Stimulated activated effector memory CD8-positive, alpha-beta T cell treated with anti-CD3 and anti-CD28 coated beads, Interleukin-12 subunit alpha, Interleukin-12 subunit beta, amount 100 ng/mL, for 72 hours (primary cell): ENCODE results near the gene APLP2.
"Not testable (repeated sequence)": the region's sequence is repeated elsewhere in the genome, so short reads cannot be mapped to it uniquely, and the experiment has no call there.

Experiments used
- ATAC-seq: fragments of 150-1000 bp; cut with Tn5 transposase; 2 replicates; pipeline ENCODE4 v1.10.0; 2021
- DNase-seq, 2 donors: peaks; one replicate each; pipeline ENCODE4 v3.0.0; 2021 to 2022; ENCODE audit warnings: low spot score in 2 of 2
- H3K27ac Mint-ChIP-seq: one replicate; pipeline ENCODE4 v1.8.0; 2022; ENCODE audit warnings: mild to moderate bottlenecking, mixed read lengths
- H3K36me3 Mint-ChIP-seq: one replicate; pipeline ENCODE4 v1.8.0; 2022; ENCODE audit warnings: mild to moderate bottlenecking, mixed read lengths
- H3K4me1 Mint-ChIP-seq: one replicate; pipeline ENCODE4 v1.8.0; 2022; ENCODE audit warnings: mixed read lengths
- H3K4me3 Mint-ChIP-seq: one replicate; pipeline ENCODE4 v1.8.0; 2022; ENCODE audit warnings: mild to moderate bottlenecking, mixed read lengths
- H3K9me3 Mint-ChIP-seq: one replicate; pipeline ENCODE4 v1.8.0; 2022; ENCODE audit warnings: mixed read lengths

The APLP2 gene

DNA sequence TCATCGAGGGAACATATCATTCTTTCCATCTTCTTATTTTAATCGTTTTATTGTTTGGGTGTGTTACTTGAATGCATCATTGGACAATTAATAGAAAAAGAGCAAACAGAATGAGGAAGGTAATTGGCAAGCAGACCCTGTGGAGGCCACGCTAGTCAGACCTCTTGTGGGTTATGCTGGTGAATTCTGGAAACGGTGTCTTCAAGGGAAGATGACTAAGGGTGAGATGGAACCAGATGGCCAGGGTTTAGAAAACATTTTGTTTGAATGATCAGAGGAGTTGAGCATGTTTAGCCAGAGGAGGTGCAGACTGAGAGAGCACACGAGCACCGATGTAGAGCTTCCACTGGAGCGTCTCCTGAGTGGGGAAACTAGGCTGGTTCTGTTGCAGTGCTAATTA is 98.4 kb downstream of the APLP2 start:
- H3K9me3 Mint-ChIP-seq = no peaks in the 10 kb centered on the region
- H3K4me1 Mint-ChIP-seq = no peaks in the 10 kb centered on the region
- DNase-seq (no peak), ATAC-seq (no peak)
- no peaks in the 10 kb centered on the region for H3K36me3 Mint-ChIP-seq
- H3K27ac Mint-ChIP-seq = no peak overlapping the region
- H3K4me3 Mint-ChIP-seq = no peak overlapping the region

DNA sequence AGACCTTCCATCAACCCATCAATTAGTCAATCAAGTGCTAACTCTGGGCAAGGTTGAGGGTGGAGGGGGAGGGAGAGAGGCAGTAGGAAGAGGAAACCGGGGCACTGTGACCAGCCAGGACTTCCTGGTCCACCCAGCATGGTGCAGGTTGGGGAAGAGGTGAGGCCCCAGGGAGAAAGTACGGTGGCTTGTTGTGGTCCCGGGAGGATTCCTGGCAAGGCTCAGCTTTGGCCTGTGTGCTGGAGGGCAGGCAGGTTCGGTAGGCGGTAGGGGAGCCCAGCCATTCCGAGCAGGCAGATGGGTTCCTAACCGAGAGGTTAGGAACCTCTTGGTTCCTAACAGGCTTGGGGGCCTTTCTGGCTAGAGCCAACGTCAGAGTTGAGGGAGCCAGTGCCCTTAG is 100.7 kb downstream of the APLP2 start:
- Mint-ChIP-seq H3K27ac (no peak overlapping the region), H3K4me3 (no peak overlapping the region), H3K36me3 (no peaks in the 10 kb centered on the region), H3K4me1 (no peaks in the 10 kb centered on the region), H3K9me3 (peaks cover 4% of the 10 kb centered on the region)
- no peak for ATAC-seq
- no peak for DNase-seq

- Mint-ChIP-seq H3K4me3 (no peak overlapping the region), H3K9me3 (peaks cover 4% of the 10 kb centered on the region), H3K27ac (no peak overlapping the region), H3K36me3 (no peaks in the 10 kb centered on the region), H3K4me1 (no peaks in the 10 kb centered on the region)
- ATAC-seq = no peak
- DNase-seq = no peak
Observed at GRCh38 chr11:130171534-130171933, 101.8 kb downstream of the APLP2 start.

- not testable (repeated sequence) for ATAC-seq, H3K4me1 Mint-ChIP-seq, H3K36me3 Mint-ChIP-seq, DNase-seq, H3K27ac Mint-ChIP-seq, H3K9me3 Mint-ChIP-seq, H3K4me3 Mint-ChIP-seq
Observed at GRCh38 chr11:130172001-130172400, 102.3 kb downstream of the APLP2 start.

DNA sequence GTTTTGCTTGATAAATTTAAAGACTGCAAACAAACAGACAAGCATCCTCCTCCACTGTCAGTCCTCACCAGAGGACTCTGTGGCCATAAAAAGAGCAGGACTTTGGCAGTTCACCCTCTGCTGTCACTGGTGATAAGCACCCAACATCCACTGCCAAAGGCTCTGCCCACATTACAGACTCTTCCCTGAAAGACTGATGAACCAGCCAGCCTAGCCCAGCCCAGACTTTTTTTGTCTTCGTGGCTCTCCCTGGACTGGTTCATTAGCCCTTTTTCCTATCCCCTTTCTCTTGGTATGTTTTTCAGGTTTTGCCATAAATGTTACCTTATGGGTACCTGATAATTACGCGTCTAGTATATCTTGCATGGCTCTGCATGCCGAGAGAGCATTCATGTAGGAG is 104.9 kb downstream of the APLP2 start:
- Mint-ChIP-seq H3K4me3 (no peak overlapping the region), H3K36me3 (no peaks in the 10 kb centered on the region), H3K27ac (no peak overlapping the region), H3K4me1 (no peaks in the 10 kb centered on the region), H3K9me3 (peaks cover 4% of the 10 kb centered on the region)
- ATAC-seq (no peak), DNase-seq (no peak)

DNA sequence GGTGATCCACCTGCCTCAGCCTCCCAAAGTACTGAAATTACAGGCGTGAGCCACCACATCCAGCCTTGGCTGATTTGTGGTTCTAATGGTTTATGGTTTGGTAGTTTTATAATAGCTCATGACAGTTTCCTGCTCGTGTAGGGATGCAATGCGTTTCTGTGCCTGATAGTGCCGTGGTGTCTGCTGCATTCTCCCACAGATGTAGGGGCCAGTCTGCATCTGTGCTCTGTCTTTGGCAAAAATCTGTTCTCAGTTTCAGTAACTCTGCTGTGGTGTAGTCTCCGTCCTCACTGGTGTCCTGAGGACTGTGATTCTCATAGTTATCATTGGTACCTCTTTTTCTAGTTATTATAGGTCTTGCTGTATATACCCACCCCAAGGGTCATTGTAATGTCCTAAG is 106.2 kb downstream of the APLP2 start:
- DNase-seq (no peak), ATAC-seq (no peak)
- no peak overlapping the region for H3K4me3 Mint-ChIP-seq
- peaks cover 4% of the 10 kb centered on the region for H3K9me3 Mint-ChIP-seq
- H3K27ac Mint-ChIP-seq = no peak overlapping the region
- H3K4me1 Mint-ChIP-seq = no peaks in the 10 kb centered on the region
- no peaks in the 10 kb centered on the region for H3K36me3 Mint-ChIP-seq

DNA sequence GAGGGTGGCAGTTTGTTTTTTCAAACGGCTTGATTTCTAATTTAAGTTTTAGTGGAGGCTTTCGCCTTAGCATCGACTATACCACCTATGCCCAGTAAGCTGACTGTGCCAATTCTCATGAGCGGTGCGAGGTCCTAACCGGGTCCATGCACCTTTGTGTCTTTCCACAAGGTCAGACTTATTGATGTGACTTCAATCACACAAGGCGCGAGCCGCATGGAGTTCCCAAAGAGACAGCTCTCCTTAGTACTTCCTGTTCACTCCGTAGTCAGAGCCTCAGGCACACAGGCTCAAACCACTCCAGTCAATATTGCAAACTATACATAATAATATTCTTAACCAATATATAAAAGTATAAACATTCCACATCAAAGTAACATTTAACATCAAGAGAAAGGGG is 108.1 kb downstream of the APLP2 start:
- no peaks in the 10 kb centered on the region for H3K4me1 Mint-ChIP-seq

DNA sequence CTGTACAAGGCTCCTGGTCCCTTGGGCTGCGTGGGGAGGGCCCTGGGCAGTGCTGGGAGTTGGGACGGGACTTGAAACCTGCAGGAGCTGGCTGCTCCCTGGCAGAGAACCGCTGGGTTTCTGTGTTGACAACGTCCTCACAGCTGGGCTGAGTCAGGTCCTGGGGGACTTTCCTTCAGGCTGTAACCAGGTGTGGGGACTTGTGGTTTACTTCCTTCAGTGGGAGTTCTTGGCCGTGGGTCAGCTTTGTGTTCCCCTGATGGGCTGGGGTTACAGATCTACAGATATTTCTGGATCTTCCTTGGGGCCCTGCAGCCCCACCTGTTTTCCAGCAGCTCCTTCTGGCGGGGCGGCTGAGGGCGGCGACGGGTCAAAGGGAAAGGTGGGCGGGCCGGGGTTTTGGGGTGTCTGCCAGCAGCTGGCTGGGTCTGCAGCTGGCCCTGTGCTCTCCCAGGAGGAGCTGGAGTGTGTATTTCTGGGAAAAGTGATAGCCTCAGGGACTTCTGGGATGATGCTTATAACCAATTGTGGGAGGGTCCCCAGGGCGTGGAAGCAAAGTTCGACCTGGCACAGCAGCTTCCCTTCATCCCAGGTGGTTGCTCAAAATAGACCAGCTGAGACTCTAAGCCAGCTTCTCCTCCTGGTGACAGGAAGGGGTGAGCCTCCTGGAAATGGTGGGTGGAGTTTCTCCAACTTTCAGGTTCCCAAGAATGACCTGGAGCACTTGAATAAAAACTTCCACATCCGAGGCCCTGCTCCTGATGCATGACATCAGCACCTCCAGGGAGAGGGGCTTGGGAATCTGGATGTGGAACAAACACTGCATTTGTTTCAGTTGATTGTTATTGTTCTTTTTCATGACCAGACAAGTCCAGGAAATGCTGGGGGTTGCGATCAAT is 109.0 kb downstream of the APLP2 start:
- H3K4me3 Mint-ChIP-seq = no peak overlapping the region
- ATAC-seq = no peak

More for the DNA sequence above, 108.1 kb downstream of the APLP2 start:
- Mint-ChIP-seq H3K27ac (no peak overlapping the region), H3K4me3 (no peak overlapping the region), H3K9me3 (peaks cover 4% of the 10 kb centered on the region), H3K36me3 (no peaks in the 10 kb centered on the region)
- ATAC-seq (no peak), DNase-seq (no peak)

DNA sequence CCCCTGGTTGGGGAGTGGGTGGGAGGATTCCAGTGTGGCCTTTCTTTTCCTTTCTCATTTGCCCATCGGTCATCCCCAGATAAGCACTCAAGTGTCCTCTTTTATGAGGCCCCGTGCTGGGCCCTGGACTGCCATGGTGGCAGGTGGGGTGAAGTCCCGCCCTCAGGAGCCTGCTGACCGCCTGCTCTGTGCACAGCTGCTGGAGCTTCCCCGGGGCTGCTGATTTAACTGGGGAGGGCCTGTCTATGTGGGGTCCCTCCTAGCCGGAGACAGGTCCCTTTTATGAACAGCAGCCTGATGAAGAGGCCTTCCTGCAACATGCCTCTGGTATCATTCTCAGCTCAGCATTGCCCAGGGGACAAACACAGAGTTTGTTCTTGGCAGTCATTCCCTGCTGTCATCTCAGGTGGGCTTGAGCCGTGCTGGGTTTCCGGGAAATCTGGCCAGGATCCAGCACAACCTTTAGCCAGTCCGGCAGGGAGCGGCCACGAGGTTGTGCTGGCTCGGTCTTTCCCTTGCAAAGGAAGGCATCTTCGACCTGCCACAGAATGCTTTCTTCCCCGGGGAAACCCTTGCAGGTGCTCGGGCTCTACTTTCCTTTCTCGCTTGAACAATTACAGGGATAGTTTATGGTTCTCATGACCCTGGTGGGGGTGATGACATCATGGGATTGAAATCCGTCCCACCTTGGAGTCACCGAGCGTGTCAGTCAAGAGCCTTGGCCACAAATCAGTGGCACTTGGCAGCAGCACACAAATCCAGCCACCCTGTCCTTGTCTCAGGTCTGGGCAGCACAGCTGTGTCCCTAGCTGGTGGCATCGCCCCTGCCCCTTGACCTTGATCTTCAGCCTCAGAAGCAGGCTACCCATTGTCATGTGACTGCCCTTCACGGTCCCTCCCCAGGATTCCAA is 110.0 kb downstream of the APLP2 start:
- H3K9me3 Mint-ChIP-seq = peaks cover 3% of the 10 kb centered on the region
- DNase-seq (no peak), ATAC-seq (no peak)
- no peaks in the 10 kb centered on the region for H3K4me1 Mint-ChIP-seq
- H3K27ac Mint-ChIP-seq = no peak overlapping the region
- no peaks in the 10 kb centered on the region for H3K36me3 Mint-ChIP-seq
- no peak overlapping the region for H3K4me3 Mint-ChIP-seq

More for the DNA sequence above, 109.0 kb downstream of the APLP2 start:
- DNase-seq = no peak
- Mint-ChIP-seq H3K27ac (no peak overlapping the region), H3K36me3 (no peaks in the 10 kb centered on the region), H3K4me1 (no peaks in the 10 kb centered on the region), H3K9me3 (peaks cover 4% of the 10 kb centered on the region)

DNA sequence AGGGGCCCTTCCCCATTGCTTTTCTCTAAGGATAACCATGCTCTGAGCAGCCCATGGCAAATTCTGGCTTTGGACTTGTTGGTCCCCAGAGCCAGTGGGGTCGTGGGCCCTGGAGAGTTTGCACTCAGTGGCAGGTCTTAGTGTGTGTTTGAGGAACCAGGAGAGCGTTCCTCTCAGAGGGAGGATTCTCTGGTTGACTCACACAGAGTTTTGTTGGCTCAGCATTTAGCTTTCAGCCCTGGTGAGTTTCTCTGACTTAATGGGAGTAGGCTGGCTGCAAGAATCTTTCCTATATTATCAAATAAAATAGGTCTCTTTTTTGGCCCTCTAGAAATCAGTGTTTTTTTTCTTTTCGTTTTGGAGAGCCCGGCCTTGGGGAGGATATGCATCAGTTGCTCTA is 110.8 kb downstream of the APLP2 start:
- Mint-ChIP-seq H3K4me3 (no peak overlapping the region), H3K9me3 (no peaks in the 10 kb centered on the region), H3K27ac (no peak overlapping the region), H3K36me3 (no peaks in the 10 kb centered on the region), H3K4me1 (no peaks in the 10 kb centered on the region)
- peak; percentile 43 for ATAC-seq
- no peak for DNase-seq

- Mint-ChIP-seq H3K36me3 (no peaks in the 10 kb centered on the region), H3K4me1 (no peaks in the 10 kb centered on the region), H3K4me3 (no peak overlapping the region), H3K9me3 (no peaks in the 10 kb centered on the region), H3K27ac (no peak overlapping the region)
- no peak for DNase-seq
- no peak for ATAC-seq
Observed at GRCh38 chr11:130180896-130181294, 111.2 kb downstream of the APLP2 start.

GRCh38 chr11:130181295-130182272 is 111.9 kb downstream of the APLP2 start:
- no peak overlapping the region for H3K4me3 Mint-ChIP-seq
- H3K36me3 Mint-ChIP-seq = no peaks in the 10 kb centered on the region
- no peaks in the 10 kb centered on the region for H3K4me1 Mint-ChIP-seq
- no peak overlapping the region for H3K27ac Mint-ChIP-seq
- ATAC-seq (no peak), DNase-seq (no peak)
- H3K9me3 Mint-ChIP-seq = no peaks in the 10 kb centered on the region

DNA sequence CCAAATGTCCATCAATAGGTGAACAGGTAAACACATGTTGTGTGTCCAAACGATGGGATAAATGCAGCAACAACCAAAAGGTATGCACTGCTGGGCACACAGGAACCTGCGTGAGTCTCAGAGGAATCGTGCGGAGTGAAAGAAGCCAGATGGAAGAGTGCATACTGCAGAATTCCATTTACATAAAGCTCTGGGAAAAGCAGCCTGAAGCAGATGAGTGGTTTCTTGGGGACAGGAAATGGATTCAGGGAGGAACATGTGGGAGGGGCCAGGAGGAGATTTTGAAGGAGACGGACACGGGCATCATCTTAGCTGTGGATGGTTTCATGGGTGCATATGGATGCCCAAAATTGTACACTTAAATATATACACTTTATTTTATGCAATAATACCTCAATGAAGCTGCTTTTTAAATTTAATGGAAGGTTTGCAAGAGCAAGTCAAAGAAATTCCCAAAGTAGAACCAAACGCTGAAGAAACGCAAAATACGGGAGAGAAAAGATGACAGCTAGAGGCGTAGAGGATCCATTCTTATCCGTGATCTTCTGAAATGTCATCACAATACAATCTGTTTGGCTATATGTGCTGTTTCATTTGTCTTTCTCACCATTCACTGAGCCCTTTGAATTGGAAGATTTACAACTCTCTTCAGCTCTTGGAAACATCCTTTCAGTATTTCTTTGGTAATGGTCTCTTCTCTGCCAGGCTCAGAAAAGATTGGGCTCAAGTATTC is 114.3 kb downstream of the APLP2 start:
- Mint-ChIP-seq H3K4me3 (no peak overlapping the region), H3K4me1 (no peaks in the 10 kb centered on the region), H3K27ac (no peak overlapping the region), H3K36me3 (no peaks in the 10 kb centered on the region), H3K9me3 (no peaks in the 10 kb centered on the region)
- DNase-seq (no peak), ATAC-seq (no peak)

DNA sequence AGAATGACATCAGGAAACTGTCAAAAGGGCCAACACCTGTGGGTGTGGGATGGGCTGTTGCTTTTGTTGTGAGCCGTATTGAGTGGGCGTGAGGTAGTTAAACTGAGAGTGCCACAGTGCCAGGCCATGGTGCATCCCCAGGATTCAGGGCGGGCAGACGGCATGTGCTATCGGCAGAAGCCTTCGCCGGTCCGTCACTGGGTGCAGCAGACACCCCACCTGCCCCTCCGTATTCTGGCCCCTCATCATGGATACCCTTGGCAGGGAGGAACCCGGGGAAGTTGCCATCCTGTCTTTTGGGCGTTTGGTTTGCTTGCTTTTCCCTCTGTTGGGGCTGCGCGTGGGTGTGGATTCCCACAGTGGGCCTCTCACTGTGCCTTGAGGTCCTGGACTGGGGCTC is 117.4 kb downstream of the APLP2 start:
- no peak overlapping the region for H3K27ac Mint-ChIP-seq
- no peak overlapping the region for H3K4me3 Mint-ChIP-seq
- peak; percentile 6 for ATAC-seq
- H3K4me1 Mint-ChIP-seq = no peaks in the 10 kb centered on the region
- no peaks in the 10 kb centered on the region for H3K9me3 Mint-ChIP-seq
- no peak for DNase-seq
- no peaks in the 10 kb centered on the region for H3K36me3 Mint-ChIP-seq
